ENCODE data around the gene CFHR4. TPM values are rescaled to one million over a fixed set of nuclear protein-coding genes. Genes with fewer than 3 reads are reported as not detected.

Gene CFHR4
- total and polyA plus RNA-seq, 2 donors (not counting 3 experiments of a cell fraction or from before 2014, with no cell fraction given), result not detected

DNA sequence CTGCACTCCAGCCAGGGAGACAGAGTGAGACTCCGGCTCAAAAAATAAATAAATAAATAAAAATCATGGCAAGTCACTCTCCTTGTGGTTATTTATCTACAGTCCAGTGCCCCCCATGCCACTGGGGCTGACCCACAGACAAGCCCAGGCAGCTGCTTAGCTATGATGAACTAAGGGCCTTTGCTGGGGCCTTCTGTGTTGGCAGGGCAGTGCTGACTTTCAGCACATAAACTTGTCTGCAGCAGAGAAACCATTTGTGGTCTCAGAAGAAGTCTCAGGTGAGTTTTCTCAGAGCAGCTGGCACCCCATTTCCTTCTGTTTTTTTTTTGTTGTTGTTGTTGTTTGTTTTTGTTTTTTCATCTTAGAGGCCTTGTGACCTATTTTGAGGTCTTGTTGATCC lies 20.9 kb upstream of the CFHR4 start:
- Histone ChIP-seq H3K27ac (ENCODE audit: insufficient read depth, low read depth, low read length) (no peak overlapping the region), H3K27me3 (ENCODE audit: control insufficient read depth in 2 of 2, insufficient read depth in 2 of 2, low read length in 2 of 2) (no peaks in the 10 kb centered on the region), H4K20me1 (replicated peaks; ENCODE audit: control insufficient read depth, extremely low read depth, insufficient read depth, low read length) (no peaks in the 10 kb centered on the region), H3K4me2 (ENCODE audit: insufficient read depth, low read length) (no peak overlapping the region), H3K79me2 (ENCODE audit: control insufficient read depth, insufficient read depth, low read length) (no peaks in the 10 kb centered on the region), H3K9ac (replicated peaks; ENCODE audit: extremely low read depth, insufficient read depth, low read length) (no peak overlapping the region), H3K9me3 (replicated peaks; ENCODE audit: control insufficient read depth, insufficient read depth, low read length) (no peaks in the 10 kb centered on the region), H3K4me1 (ENCODE audit: control insufficient read depth, extremely low read depth, insufficient read depth, low read length) (no peaks in the 10 kb centered on the region), H3K9me1 (replicated peaks; ENCODE audit: control insufficient read depth, extremely low read depth, insufficient read depth, low read length) (no peaks in the 10 kb centered on the region), H3K4me3 (replicated peaks in 1 of 3; ENCODE audit: insufficient read depth in 1 of 3, low read depth in 1 of 3, low read length in 3 of 3) (no peak overlapping the region), H2AFZ (ENCODE audit: low read depth, low read length) (no peak overlapping the region), H3K36me3 (ENCODE audit: control insufficient read depth in 2 of 2, extremely low read depth in 1 of 2, insufficient read depth in 2 of 2, low read length in 2 of 2) (no peaks in the 10 kb centered on the region)
- FAIRE-seq (no peak), DNase-seq (ENCODE audit: low read depth, low spot score) (no peak)
- ChIA-PET POLR2A (no interaction called here), CTCF (no interaction called here)
- TF ChIP-seq, protein P1, sequence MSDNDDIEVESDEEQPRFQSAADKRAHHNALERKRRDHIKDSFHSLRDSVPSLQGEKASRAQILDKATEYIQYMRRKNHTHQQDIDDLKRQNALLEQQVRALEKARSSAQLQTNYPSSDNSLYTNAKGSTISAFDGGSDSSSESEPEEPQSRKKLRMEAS (IDR thresholded peaks at IDR 0.05; ENCODE audit: insufficient read depth, insufficient read length), result no peak
- TF ChIP-seq POLR2AphosphoS5 (IDR thresholded peaks at IDR 0.05; ENCODE audit: insufficient read depth, low read depth, low read length), result no peak
- TF ChIP-seq POLR2A (IDR thresholded peaks at IDR 0.05; ENCODE audit: low read depth, low read length), result no peak
- no peak for TF ChIP-seq GATA2 (IDR thresholded peaks at IDR 0.05; ENCODE audit: insufficient read depth, insufficient read length, low read depth, low read length)
- TF ChIP-seq, protein P2, sequence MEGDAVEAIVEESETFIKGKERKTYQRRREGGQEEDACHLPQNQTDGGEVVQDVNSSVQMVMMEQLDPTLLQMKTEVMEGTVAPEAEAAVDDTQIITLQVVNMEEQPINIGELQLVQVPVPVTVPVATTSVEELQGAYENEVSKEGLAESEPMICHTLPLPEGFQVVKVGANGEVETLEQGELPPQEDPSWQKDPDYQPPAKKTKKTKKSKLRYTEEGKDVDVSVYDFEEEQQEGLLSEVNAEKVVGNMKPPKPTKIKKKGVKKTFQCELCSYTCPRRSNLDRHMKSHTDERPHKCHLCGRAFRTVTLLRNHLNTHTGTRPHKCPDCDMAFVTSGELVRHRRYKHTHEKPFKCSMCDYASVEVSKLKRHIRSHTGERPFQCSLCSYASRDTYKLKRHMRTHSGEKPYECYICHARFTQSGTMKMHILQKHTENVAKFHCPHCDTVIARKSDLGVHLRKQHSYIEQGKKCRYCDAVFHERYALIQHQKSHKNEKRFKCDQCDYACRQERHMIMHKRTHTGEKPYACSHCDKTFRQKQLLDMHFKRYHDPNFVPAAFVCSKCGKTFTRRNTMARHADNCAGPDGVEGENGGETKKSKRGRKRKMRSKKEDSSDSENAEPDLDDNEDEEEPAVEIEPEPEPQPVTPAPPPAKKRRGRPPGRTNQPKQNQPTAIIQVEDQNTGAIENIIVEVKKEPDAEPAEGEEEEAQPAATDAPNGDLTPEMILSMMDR (IDR thresholded peaks at IDR 0.05; ENCODE audit: extremely low read depth in 1 of 2, insufficient read depth in 1 of 2, low read depth in 1 of 2, low read length in 2 of 2), result no peak
- no peak for TF ChIP-seq FOS (IDR thresholded peaks at IDR 0.05; ENCODE audit: borderline replicate concordance, insufficient read depth, low read length)
- no peak for TF ChIP-seq EZH2 (IDR thresholded peaks at IDR 0.05; ENCODE audit: borderline replicate concordance, low read depth, low read length, severe bottlenecking)
- no peak for TF ChIP-seq JUN (IDR thresholded peaks at IDR 0.05; ENCODE audit: borderline replicate concordance, insufficient read depth, insufficient read length, low read depth)
- no peak for TF ChIP-seq MYC (IDR thresholded peaks at IDR 0.05; ENCODE audit: low read depth, low read length)
- intact Hi-C loops (cut with micrococcal nuclease) (no loop called here), dilution Hi-C loops (cut with MboI; ENCODE audit: extremely low pct_ligation_motif_present, low sequenced_read_pairs) (no loop called here)
- BruUV-seq (replicated peaks), result no TSS peak
